ENCODE results near the gene SPATA3.

SPATA3 gene

GRCh38 chr2:230980468-230980867 is 15.5 kb upstream of the SPATA3 start:
- H2AFZ ChIP-seq, result no peak overlapping the region
- H3K79me2 ChIP-seq, result no peaks in the 10 kb centered on the region
- H3K9me3 ChIP-seq (ENCODE audit: control insufficient read depth, low read length), result no peaks in the 10 kb centered on the region
- no peak overlapping the region for H3K9ac ChIP-seq
- H3K4me2 ChIP-seq (ENCODE audit: low read length), result peak overlapping the region; percentile 18
- H3K4me3 ChIP-seq (ENCODE audit: low read depth, low read length), result no peak overlapping the region
- H3K27ac ChIP-seq, result no peak overlapping the region
- peaks cover 3% of the 10 kb centered on the region for H3K4me1 ChIP-seq
- no peak for TF ChIP-seq CTCF (IDR thresholded peaks at IDR 0.05)
- H3K36me3 ChIP-seq (ENCODE audit: control insufficient read depth, insufficient read depth, low read length), result no peaks in the 10 kb centered on the region
- H3K27me3 ChIP-seq (ENCODE audit: control insufficient read depth, insufficient read depth, low read length), result no peaks in the 10 kb centered on the region

- no peaks in the 10 kb centered on the region for H3K79me2 ChIP-seq
- no peak overlapping the region for H3K27ac ChIP-seq
- H3K4me3 ChIP-seq (ENCODE audit: low read depth, low read length), result no peak overlapping the region
- no peak overlapping the region for H3K9ac ChIP-seq
- TF ChIP-seq CTCF (IDR thresholded peaks at IDR 0.05), result no peak
- no peak overlapping the region for H3K4me2 ChIP-seq (ENCODE audit: low read length)
- H3K36me3 ChIP-seq (ENCODE audit: control insufficient read depth, insufficient read depth, low read length), result no peaks in the 10 kb centered on the region
- peaks cover 3% of the 10 kb centered on the region for H3K4me1 ChIP-seq
- H2AFZ ChIP-seq, result no peak overlapping the region
- no peaks in the 10 kb centered on the region for H3K27me3 ChIP-seq (ENCODE audit: control insufficient read depth, insufficient read depth, low read length)
- no peaks in the 10 kb centered on the region for H3K9me3 ChIP-seq (ENCODE audit: control insufficient read depth, low read length)
These were observed 14.2 kb upstream of the SPATA3 start for GRCh38 chr2:230981704-230982103.

- Histone ChIP-seq H3K36me3 (ENCODE audit: control insufficient read depth, insufficient read depth, low read length) (no peaks in the 10 kb centered on the region), H3K9me3 (ENCODE audit: control insufficient read depth, low read length) (no peaks in the 10 kb centered on the region), H3K9ac (no peak overlapping the region), H3K4me2 (ENCODE audit: low read length) (no peak overlapping the region), H3K27ac (no peak overlapping the region), H3K79me2 (no peaks in the 10 kb centered on the region), H3K27me3 (ENCODE audit: control insufficient read depth, insufficient read depth, low read length) (no peaks in the 10 kb centered on the region), H3K4me1 (peaks cover 3% of the 10 kb centered on the region), H2AFZ (no peak overlapping the region), H3K4me3 (ENCODE audit: low read depth, low read length) (no peak overlapping the region)
- no peak for TF ChIP-seq CTCF (IDR thresholded peaks at IDR 0.05)
These were observed 13.8 kb upstream of the SPATA3 start for GRCh38 chr2:230982126-230982525.

- no peak for TF ChIP-seq CTCF (IDR thresholded peaks at IDR 0.05)
- H3K9ac ChIP-seq, result no peak overlapping the region
- H2AFZ ChIP-seq, result no peak overlapping the region
- H3K4me1 ChIP-seq, result peaks cover 3% of the 10 kb centered on the region
- no peak overlapping the region for H3K4me3 ChIP-seq (ENCODE audit: low read depth, low read length)
- H3K79me2 ChIP-seq, result no peaks in the 10 kb centered on the region
- no peaks in the 10 kb centered on the region for H3K9me3 ChIP-seq (ENCODE audit: control insufficient read depth, low read length)
- no peak overlapping the region for H3K4me2 ChIP-seq (ENCODE audit: low read length)
- no peak overlapping the region for H3K27ac ChIP-seq
- H3K36me3 ChIP-seq (ENCODE audit: control insufficient read depth, insufficient read depth, low read length), result no peaks in the 10 kb centered on the region
- H3K27me3 ChIP-seq (ENCODE audit: control insufficient read depth, insufficient read depth, low read length), result no peaks in the 10 kb centered on the region
These were observed 13.4 kb upstream of the SPATA3 start for GRCh38 chr2:230982528-230982927.

- Histone ChIP-seq H3K9ac (no peak overlapping the region), H3K36me3 (ENCODE audit: control insufficient read depth, insufficient read depth, low read length) (no peaks in the 10 kb centered on the region), H3K4me2 (ENCODE audit: low read length) (no peak overlapping the region), H3K4me1 (peaks cover 3% of the 10 kb centered on the region), H3K9me3 (ENCODE audit: control insufficient read depth, low read length) (no peaks in the 10 kb centered on the region), H3K27ac (no peak overlapping the region), H2AFZ (no peak overlapping the region), H3K4me3 (ENCODE audit: low read depth, low read length) (no peak overlapping the region), H3K79me2 (no peaks in the 10 kb centered on the region), H3K27me3 (ENCODE audit: control insufficient read depth, insufficient read depth, low read length) (no peaks in the 10 kb centered on the region)
- no peak for TF ChIP-seq CTCF (IDR thresholded peaks at IDR 0.05)
These were observed 12.4 kb upstream of the SPATA3 start for GRCh38 chr2:230983566-230983965.

Data from parathyroid adenoma (tissue), 2 donors.